Ovary (tissue), 9 donors: ENCODE measurements around the gene SF3A2. TPM values are rescaled to one million over a fixed set of nuclear protein-coding genes. Genes with fewer than 3 reads are reported as not detected.

Experiments used
- DNase-seq, 5 donors: peaks; one replicate each; pipeline ENCODE4 v3.0.0-alpha.2; 2019 to 2020
- H3K27ac ChIP-seq, 2 donors: fragments of 200-600 bp; one replicate each; pipeline versions ENCODE4 v1.5.1 to v1.8.0; 2019 to 2022
- H3K27me3 ChIP-seq: fragments of 200-600 bp; one replicate; pipeline ENCODE4 v1.8.0; 2022
- H3K36me3 ChIP-seq: fragments of 200-600 bp; sonication (generic); one replicate; pipeline ENCODE4 v1.5.1; 2019
- H3K4me1 ChIP-seq: one replicate; pipeline ENCODE4 v1.8.1; 2013; ENCODE audit warnings: mild to moderate bottlenecking, moderate library complexity; ENCODE audit not compliant: insufficient read depth
- H3K4me3 ChIP-seq: fragments of 200-600 bp; sonication (generic); one replicate; pipeline ENCODE4 v1.5.1; 2017
- H3K9me3 ChIP-seq, 2 donors: fragments of 200-600 bp in 1 of 2; sonication (generic) in 1 of 2; one replicate each; pipeline versions ENCODE4 v1.5.1 to v1.8.1; 2013 to 2019; ENCODE audit warnings: mild to moderate bottlenecking in 1 of 2, moderate library complexity in 1 of 2
- EP300 ChIP-seq: sonication (generic); formaldehyde crosslinking; IDR thresholded peaks from one replicate; pipeline ENCODE4 v1.6.1; 2017; ENCODE audit warnings: antibody characterized with exemption
- POLR2A ChIP-seq: fragments of 450-650 bp; IDR thresholded peaks from one replicate; pipeline ENCODE4 v1.6.1; 2017; ENCODE audit warnings: antibody characterized with exemption, mild to moderate bottlenecking, moderate library complexity
- WGBS, 3 donors: extraction: QIAGEN DNeasy Blood & Tissue Kit in 1 of 3; methylation state at CpG; one replicate each; pipeline versions ENCODE4 v1.1.5 to v1.1.7; 2013 to 2017; 5-methylcytosine and 5-hydroxymethylcytosine counted together
- intact Hi-C, 4 donors: fragments of 100-400 bp; cut with DNase I; formaldehyde crosslinking; loops; one replicate each; pipeline versions ENCODE4 v1.11.0 to v1.15.1; 2022 to 2023
- polyA plus RNA-seq, 2 donors: library from polyadenylated mRNA; stranded (reverse); fragments of 200-250 nt in 1 of 2; fragments of 350-450 nt in 1 of 2; fragmentation: Illumina TruSeq in 1 of 2; extraction: RNeasy Lipid Tissue Mini Kit (QIAGEN cat#74804) in 1 of 2; gene quantifications; one replicate each; pipeline ENCODE4 v1.2.3, GENCODE V29; 2013 to 2014
- total RNA-seq, 7 donors: library from RNA; depleted of rRNA in 2 of 7; stranded (reverse); fragments of >200 nt in 2 of 7; fragmentation: NEBNext Ultra II Directional in 3 of 7; extraction: Animal tissue kit (Norgen Biotek cat#: 25700) in 3 of 7; gene quantifications; one replicate each; pipeline versions ENCODE4 v1.1.0 to v1.2.4, GENCODE V29; 2016 to 2023
- TF ChIP-seq, protein P1 (sequence below), 3 donors: fragments of 450-650 bp in 2 of 3; fragments of 200-600 bp in 1 of 3; IDR thresholded peaks; one replicate each; pipeline versions ENCODE4 v1.5.1 to v1.8.0; 2016 to 2022; ENCODE audit warnings: antibody characterized with exemption in 3 of 3, mild to moderate bottlenecking in 1 of 3
- donor health status: DM: no; HTN: no; CAD: no; lungs with moderate emphysema.
- donor health status: DM: no; HTN: no; CAD: no.
- donor health status: Bipolar disorder and iron deficiency.
- donor health status: DM: yes; HTN: yes; CAD: no.
- donor health status: DM: no; HTN: no; CAD: no.
- donor health status: DM: yes; HTN: yes; CAD: no.

Gene SF3A2
- total and polyA plus RNA-seq, 9 donors: 13.7 to 137 (median 89.8) TPM

GRCh38 chr19:2221918-2222317 lies 14.7 kb upstream of the SF3A2 start:
- no peaks in the 10 kb centered on the region for H3K36me3 ChIP-seq
- DNase-seq: no peak
- no peaks in the 10 kb centered on the region for H3K27me3 ChIP-seq
- peaks cover 2% of the 10 kb centered on the region for H3K4me1 ChIP-seq
- no peak overlapping the region for H3K27ac ChIP-seq
- H3K9me3 ChIP-seq: no peaks in the 10 kb centered on the region
- intact Hi-C loops: no loop called here
- TF ChIP-seq EP300 (no peak), POLR2A (no peak)
- TF ChIP-seq, protein P1, sequence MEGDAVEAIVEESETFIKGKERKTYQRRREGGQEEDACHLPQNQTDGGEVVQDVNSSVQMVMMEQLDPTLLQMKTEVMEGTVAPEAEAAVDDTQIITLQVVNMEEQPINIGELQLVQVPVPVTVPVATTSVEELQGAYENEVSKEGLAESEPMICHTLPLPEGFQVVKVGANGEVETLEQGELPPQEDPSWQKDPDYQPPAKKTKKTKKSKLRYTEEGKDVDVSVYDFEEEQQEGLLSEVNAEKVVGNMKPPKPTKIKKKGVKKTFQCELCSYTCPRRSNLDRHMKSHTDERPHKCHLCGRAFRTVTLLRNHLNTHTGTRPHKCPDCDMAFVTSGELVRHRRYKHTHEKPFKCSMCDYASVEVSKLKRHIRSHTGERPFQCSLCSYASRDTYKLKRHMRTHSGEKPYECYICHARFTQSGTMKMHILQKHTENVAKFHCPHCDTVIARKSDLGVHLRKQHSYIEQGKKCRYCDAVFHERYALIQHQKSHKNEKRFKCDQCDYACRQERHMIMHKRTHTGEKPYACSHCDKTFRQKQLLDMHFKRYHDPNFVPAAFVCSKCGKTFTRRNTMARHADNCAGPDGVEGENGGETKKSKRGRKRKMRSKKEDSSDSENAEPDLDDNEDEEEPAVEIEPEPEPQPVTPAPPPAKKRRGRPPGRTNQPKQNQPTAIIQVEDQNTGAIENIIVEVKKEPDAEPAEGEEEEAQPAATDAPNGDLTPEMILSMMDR (IDR thresholded peaks at IDR 0.05): no peak
- WGBS, 3 donors: 64 to 80% (median 73%) methylated on average over 15 to 20 of the region's 20 CpGs
- H3K4me3 ChIP-seq: no peak overlapping the region

DNA sequence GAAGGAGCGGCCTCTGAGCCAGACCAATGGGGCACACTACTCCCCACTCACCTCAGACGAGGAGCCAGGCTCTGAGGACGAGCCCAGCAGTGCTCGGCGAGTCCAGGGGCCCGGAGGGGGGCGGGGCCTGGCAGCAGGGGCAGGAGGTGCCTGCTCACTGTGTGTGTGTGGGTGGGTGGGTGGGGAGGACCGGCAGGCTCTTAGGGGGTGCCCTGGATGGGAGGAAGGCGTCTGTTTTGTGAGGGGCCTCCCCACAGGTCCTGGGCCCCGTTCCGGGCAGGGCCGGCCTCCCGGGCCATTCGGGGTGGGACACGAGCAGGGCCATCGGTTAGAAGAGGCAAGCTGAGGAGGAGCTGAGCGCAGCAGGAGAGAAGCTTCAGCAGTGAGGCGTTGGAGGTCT lies 13.2 kb upstream of the SF3A2 start:
- WGBS, 3 donors: 81 to 87% (median 83%) methylated on average over 13 to 18 of the region's 18 CpGs
- TF ChIP-seq EP300: no peak
- intact Hi-C loops: no loop called here
- Histone ChIP-seq H3K4me1 (peaks cover 2% of the 10 kb centered on the region), H3K27ac (no peak overlapping the region), H3K36me3 (no peaks in the 10 kb centered on the region), H3K4me3 (no peak overlapping the region), H3K27me3 (no peaks in the 10 kb centered on the region), H3K9me3 (no peaks in the 10 kb centered on the region)
- DNase-seq: no peak

- Histone ChIP-seq H3K27me3 (no peaks in the 10 kb centered on the region), H3K4me1 (peaks cover 2% of the 10 kb centered on the region), H3K27ac (no peak overlapping the region), H3K36me3 (no peaks in the 10 kb centered on the region), H3K9me3 (no peaks in the 10 kb centered on the region), H3K4me3 (no peak overlapping the region)
- 87 to 90% (median 89%) methylated on average over 14 of the region's 14 CpGs for WGBS, 3 donors
- DNase-seq: no peak
- no peak for TF ChIP-seq EP300
- TF ChIP-seq, protein P1 (IDR thresholded peaks at IDR 0.05): no peak
- no peak for TF ChIP-seq POLR2A
- intact Hi-C loops: no loop called here
Measured at GRCh38 chr19:2223959-2224358, 12.7 kb upstream of the SF3A2 start.

DNA sequence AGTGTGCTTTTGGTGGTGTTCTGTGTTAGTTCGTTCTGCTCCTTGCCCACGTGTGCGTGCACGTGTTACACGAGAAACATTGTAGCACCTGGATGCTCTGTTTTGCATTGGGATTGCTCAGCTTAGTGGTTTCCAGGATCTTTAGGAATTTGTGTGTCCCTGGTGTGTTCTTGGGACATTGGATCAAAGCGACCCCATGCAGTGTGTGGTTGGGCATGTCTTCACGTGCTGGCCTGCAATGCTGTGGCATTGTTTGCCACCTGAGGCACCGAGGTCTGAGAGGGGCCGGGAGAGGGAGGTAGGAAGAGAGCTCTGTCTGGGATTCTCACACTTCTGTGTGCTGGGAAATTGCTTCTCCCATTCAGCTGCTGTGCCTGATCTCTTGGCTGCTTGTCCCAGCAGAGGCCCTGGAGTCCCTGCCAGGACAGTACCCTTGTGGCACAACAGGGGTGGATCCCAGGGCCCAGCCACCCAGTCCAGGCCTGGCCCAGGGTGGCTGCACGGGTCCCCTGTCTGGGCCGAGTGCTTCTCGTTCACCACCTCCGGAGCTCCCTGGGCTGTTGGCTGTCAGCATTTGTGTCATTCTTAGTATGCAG lies 11.8 kb upstream of the SF3A2 start:
- Histone ChIP-seq H3K36me3 (no peaks in the 10 kb centered on the region), H3K4me3 (no peak overlapping the region), H3K9me3 (no peaks in the 10 kb centered on the region), H3K27ac (no peak overlapping the region), H3K4me1 (peaks cover 2% of the 10 kb centered on the region), H3K27me3 (no peaks in the 10 kb centered on the region)
- TF ChIP-seq EP300 (no peak), POLR2A (no peak)
- TF ChIP-seq, protein P1 (IDR thresholded peaks at IDR 0.05): no peak
- intact Hi-C loops: loop anchor here in 1 of 4 donors (5.0 kb wide), 1 partner anchor 63 kb away; the partner anchor contains the start of gene DOT1L
- DNase-seq: no peak
- 79 to 89% (median 80%) methylated on average over 13 of the region's 13 CpGs for WGBS, 3 donors

DNA sequence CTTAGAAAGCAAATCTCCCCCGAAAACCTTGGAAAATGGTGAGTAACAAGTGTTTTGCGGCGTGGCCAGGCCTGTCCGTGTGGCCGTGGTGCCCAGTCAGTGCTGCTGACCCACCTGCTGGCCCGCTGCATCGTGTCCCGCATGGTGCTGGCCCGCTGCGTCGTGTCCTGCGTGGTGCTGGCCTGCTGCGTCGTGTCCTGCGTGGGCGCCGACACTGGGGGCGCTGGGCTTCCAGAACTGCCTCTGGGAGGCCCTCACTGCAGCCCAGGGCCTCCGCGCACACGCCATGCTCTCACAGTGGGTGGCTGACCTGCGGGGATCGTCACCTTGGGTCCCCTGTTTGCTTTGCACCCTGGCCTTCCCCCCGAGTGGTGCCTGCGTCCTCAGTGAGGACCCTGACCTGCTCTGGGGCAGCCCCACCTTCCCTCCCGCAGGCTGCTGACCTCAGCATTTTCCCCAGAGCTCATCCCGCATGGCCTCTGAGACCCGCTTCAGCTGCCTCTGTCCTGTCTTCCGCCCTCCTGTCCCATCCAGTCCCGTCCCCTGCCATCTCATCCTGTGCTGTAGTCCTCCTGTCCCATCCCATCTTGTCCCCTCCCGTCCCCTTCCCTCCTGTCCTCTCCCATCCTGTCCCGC lies 11.1 kb upstream of the SF3A2 start:
- no peak for DNase-seq
- Histone ChIP-seq H3K27me3 (no peaks in the 10 kb centered on the region), H3K27ac (no peak overlapping the region), H3K4me1 (peaks cover 2% of the 10 kb centered on the region), H3K9me3 (no peaks in the 10 kb centered on the region), H3K36me3 (no peaks in the 10 kb centered on the region), H3K4me3 (no peak overlapping the region)
- WGBS, 3 donors: 91 to 93% (median 93%) methylated on average over 32 of the region's 32 CpGs
- TF ChIP-seq, protein P1 (IDR thresholded peaks at IDR 0.05): no peak
- no peak for TF ChIP-seq EP300
- TF ChIP-seq POLR2A: no peak
- intact Hi-C loops: loop anchor here in 1 of 4 donors (5.0 kb wide), 1 partner anchor 63 kb away; the partner anchor contains the start of gene DOT1L
